ENCODE data around the gene NHERF1. TPM values are rescaled to one million over a fixed set of nuclear protein-coding genes. Genes with fewer than 3 reads are reported as not detected.

NHERF1 gene
- 34.4 TPM for polyA plus RNA-seq (2012; ENCODE audit: insufficient read length, low read depth)

DNA sequence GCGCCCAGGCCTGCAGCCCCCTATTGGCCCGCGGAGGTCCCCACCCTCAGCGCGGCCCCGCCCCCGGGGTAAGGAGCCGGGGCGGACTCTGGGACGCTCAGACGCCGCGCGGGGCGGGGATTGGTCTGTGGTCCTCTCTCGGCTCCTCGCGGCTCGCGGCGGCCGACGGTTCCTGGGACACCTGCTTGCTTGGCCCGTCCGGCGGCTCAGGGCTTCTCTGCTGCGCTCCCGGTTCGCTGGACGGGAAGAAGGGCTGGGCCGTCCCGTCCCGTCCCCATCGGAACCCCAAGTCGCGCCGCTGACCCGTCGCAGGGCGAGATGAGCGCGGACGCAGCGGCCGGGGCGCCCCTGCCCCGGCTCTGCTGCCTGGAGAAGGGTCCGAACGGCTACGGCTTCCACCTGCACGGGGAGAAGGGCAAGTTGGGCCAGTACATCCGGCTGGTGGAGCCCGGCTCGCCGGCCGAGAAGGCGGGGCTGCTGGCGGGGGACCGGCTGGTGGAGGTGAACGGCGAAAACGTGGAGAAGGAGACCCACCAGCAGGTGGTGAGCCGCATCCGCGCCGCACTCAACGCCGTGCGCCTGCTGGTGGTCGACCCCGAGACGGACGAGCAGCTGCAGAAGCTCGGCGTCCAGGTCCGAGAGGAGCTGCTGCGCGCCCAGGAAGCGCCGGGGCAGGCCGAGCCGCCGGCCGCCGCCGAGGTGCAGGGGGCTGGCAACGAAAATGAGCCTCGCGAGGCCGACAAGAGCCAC is at the start of gene NHERF1:
TSS of gene NHERF1 (plus strand) at position 100 of the 750 bp plus-strand sequence. CDS start at position 319, 219 bp downstream.
- TF ChIP-seq POLR2AphosphoS5 (IDR thresholded peaks at IDR 0.05; ENCODE audit: low read depth, low read length) (peak; percentile 94), FOXP2 (optimal IDR thresholded peaks at IDR 0.05; ENCODE audit: borderline replicate concordance, extremely low read depth, extremely low read length, insufficient read depth) (no peak), TAF1 (IDR thresholded peaks at IDR 0.05; ENCODE audit: borderline replicate concordance, insufficient read depth, low read length) (peak; percentile 98)
- TF ChIP-seq, protein P1, sequence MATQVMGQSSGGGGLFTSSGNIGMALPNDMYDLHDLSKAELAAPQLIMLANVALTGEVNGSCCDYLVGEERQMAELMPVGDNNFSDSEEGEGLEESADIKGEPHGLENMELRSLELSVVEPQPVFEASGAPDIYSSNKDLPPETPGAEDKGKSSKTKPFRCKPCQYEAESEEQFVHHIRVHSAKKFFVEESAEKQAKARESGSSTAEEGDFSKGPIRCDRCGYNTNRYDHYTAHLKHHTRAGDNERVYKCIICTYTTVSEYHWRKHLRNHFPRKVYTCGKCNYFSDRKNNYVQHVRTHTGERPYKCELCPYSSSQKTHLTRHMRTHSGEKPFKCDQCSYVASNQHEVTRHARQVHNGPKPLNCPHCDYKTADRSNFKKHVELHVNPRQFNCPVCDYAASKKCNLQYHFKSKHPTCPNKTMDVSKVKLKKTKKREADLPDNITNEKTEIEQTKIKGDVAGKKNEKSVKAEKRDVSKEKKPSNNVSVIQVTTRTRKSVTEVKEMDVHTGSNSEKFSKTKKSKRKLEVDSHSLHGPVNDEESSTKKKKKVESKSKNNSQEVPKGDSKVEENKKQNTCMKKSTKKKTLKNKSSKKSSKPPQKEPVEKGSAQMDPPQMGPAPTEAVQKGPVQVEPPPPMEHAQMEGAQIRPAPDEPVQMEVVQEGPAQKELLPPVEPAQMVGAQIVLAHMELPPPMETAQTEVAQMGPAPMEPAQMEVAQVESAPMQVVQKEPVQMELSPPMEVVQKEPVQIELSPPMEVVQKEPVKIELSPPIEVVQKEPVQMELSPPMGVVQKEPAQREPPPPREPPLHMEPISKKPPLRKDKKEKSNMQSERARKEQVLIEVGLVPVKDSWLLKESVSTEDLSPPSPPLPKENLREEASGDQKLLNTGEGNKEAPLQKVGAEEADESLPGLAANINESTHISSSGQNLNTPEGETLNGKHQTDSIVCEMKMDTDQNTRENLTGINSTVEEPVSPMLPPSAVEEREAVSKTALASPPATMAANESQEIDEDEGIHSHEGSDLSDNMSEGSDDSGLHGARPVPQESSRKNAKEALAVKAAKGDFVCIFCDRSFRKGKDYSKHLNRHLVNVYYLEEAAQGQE (IDR thresholded peaks at IDR 0.05; ENCODE audit: insufficient read depth in 1 of 2, low read depth in 2 of 2, low read length in 2 of 2), result peak; percentile 54; a peak in 2 of 4 replicates

DNA sequence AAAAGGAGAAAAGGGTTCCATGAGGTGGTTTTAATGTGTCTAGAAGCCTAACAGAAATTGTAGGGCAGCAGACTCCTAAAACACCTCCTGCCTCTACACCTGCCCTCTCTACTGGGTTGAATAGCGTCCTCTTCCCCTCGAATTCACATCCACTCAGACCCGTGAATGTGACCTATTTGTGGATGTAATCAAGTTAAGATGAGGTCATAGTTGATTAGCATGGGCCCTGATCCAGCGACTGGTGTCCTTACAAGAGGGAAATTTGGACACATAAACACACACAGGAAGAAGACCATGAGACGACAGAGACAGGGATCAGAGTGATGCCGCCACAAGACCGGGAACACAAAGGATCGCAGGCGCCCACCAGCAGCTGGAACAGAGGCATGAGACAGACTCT is 49.2 kb upstream of the NHERF1 start:
- TF ChIP-seq SIN3A (IDR thresholded peaks at IDR 0.05; ENCODE audit: borderline replicate concordance, insufficient read depth, low read length) (no peak), TAF1 (IDR thresholded peaks at IDR 0.05; ENCODE audit: borderline replicate concordance, insufficient read depth, low read length) (no peak), POLR2AphosphoS5 (IDR thresholded peaks at IDR 0.05; ENCODE audit: low read depth, low read length) (no peak), FOXP2 (optimal IDR thresholded peaks at IDR 0.05; ENCODE audit: borderline replicate concordance, extremely low read depth, extremely low read length, insufficient read depth) (no peak)
- TF ChIP-seq, protein P1 (IDR thresholded peaks at IDR 0.05; ENCODE audit: insufficient read depth in 1 of 2, low read depth in 2 of 2, low read length in 2 of 2), result no peak

DNA sequence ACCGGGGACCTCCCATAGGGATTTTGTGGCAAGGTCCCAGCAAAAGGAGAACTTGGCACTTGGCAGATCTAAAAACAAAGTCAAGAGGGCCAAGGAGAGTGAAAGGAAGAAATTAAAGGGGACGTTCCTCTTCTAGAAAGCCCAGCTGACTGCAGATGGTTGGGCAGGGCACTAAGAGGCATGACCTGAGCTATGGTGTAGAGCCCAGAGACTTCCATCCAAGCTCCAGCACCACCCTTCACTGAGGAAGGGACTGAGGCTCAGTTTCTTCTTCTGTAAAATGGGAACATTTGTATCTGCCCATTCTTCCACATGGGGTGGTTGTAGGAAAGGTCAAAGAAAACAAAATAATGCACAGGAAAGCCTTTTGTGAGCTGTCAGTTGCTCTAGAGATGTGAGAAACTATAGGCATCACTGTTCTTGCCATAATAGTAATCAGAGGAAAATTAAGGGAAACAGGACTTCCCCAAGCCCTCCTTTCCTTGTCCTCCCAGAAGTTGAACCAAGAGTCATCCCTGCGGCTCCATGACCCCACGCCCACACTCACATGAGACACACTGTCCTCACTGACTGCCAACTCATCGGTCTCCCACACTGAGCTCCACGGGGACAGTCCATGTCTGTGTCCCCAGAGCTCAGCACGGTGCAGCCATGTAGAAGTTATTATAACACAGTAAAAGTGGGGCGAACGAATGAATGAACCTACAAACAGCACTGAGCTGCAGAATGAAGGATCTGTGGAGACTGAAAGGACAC is 46.1 kb upstream of the NHERF1 start:
- TF ChIP-seq POLR2AphosphoS5 (IDR thresholded peaks at IDR 0.05; ENCODE audit: low read depth, low read length), result no peak
- no peak for TF ChIP-seq TAF1 (IDR thresholded peaks at IDR 0.05; ENCODE audit: borderline replicate concordance, insufficient read depth, low read length)
- TF ChIP-seq FOXP2 (optimal IDR thresholded peaks at IDR 0.05; ENCODE audit: borderline replicate concordance, extremely low read depth, extremely low read length, insufficient read depth), result no peak
- TF ChIP-seq, protein P1 (IDR thresholded peaks at IDR 0.05; ENCODE audit: insufficient read depth in 1 of 2, low read depth in 2 of 2, low read length in 2 of 2), result no peak
- no peak for TF ChIP-seq SIN3A (IDR thresholded peaks at IDR 0.05; ENCODE audit: borderline replicate concordance, insufficient read depth, low read length)

DNA sequence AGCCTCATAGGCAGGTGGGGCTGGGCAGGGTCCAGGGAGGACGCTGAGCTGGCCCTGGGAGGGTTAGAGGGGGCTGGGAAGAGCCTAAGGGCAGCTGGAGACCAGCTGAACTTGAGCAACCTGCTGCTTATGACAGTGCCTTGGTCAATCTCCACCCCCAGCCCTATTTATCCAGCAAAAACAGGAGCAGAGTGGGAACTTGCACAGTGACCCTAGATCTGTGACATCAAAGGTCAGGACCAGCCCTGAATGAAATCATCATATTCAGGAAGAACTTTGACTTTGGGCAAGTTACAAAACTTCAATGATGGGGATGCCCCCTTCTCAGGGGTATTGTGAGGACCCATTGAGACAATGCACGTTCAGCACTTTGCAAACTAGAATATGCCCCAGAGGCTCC is 45.1 kb upstream of the NHERF1 start:
- TF ChIP-seq POLR2AphosphoS5 (IDR thresholded peaks at IDR 0.05; ENCODE audit: low read depth, low read length), result no peak
- TF ChIP-seq FOXP2 (optimal IDR thresholded peaks at IDR 0.05; ENCODE audit: borderline replicate concordance, extremely low read depth, extremely low read length, insufficient read depth), result no peak

DNA sequence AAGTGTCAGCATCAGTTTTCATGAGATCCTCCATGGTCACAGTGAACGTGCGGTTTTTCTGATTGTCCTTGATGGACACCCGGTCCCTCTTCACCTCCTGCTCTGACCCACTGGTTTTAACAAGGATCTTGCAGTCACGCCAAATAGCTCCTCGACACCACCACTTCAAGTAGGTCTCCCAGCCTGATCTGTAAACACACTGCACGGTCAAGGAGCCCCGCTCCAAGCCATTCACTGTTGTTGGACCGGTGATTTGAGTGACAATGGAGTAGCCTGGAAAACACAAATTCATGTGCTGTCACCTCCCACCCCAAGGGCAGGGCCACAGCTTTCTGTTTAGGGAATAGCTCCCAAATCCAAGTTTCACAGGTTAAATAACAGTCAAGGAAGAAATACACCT is 43.9 kb upstream of the NHERF1 start:
- TF ChIP-seq POLR2AphosphoS5 (IDR thresholded peaks at IDR 0.05; ENCODE audit: low read depth, low read length) (no peak), SIN3A (IDR thresholded peaks at IDR 0.05; ENCODE audit: borderline replicate concordance, insufficient read depth, low read length) (no peak), TAF1 (IDR thresholded peaks at IDR 0.05; ENCODE audit: borderline replicate concordance, insufficient read depth, low read length) (no peak), FOXP2 (optimal IDR thresholded peaks at IDR 0.05; ENCODE audit: borderline replicate concordance, extremely low read depth, extremely low read length, insufficient read depth) (no peak)
- TF ChIP-seq, protein P1 (IDR thresholded peaks at IDR 0.05; ENCODE audit: insufficient read depth in 1 of 2, low read depth in 2 of 2, low read length in 2 of 2), result no peak
